Hair follicular keratinocyte (primary cell): ENCODE results near the gene FNDC5. TPM values are rescaled to one million over a fixed set of nuclear protein-coding genes. Genes with fewer than 3 reads are reported as not detected.

Experiments used
- total RNA-seq: library from RNA; depleted of rRNA; stranded (reverse); fragments of >200 nt; gene quantifications from 2 replicates; pipeline ENCODE4 v1.2.3, GENCODE V29; 2015

FNDC5 gene
- total RNA-seq: not detected in 2 replicates

GRCh38 chr1:32870615-32871363 is at the start of gene FNDC5:
FNDC5 (minus strand) TSS chr1:32870912.

GRCh38 chr1:32900956-32901822 is 30.5 kb upstream of the FNDC5 start, which contains the start of gene TMEM54:
TMEM54 (minus strand) TSS chr1:32901389; CDS start chr1:32901238, 151 bp downstream.

GRCh38 chr1:32886004-32886827 is 15.5 kb upstream of the FNDC5 start, which contains the start of gene HPCA:
HPCA (plus strand) TSS chr1:32886491; CDS start chr1:32888899, 2,408 bp downstream.

GRCh38 chr1:32817159-32817814 is 53.4 kb downstream of the FNDC5 start, which contains the start of the genes S100PBP and YARS1:
S100PBP (plus strand) TSS chr1:32817653; CDS start chr1:32826100, 8,447 bp downstream.
YARS1 (minus strand) TSS chr1:32817358; CDS start chr1:32817244, 114 bp downstream.

Other genes starting within 250 kb of the FNDC5 start
- 37.7 and 46.8 TPM in 2 replicates for gene ZBTB8OS, start 220.4 kb downstream of the FNDC5 start, total RNA-seq
- gene RBBP4, start 219.7 kb downstream of the FNDC5 start, total RNA-seq: 85.1 and 112 TPM in 2 replicates
- gene SYNC, start 168.1 kb downstream of the FNDC5 start, total RNA-seq: 6.2 and 8.7 TPM in 2 replicates
- gene YARS1, start 53.6 kb downstream of the FNDC5 start, total RNA-seq: 140 and 159 TPM in 2 replicates
- 11.7 and 13.3 TPM in 2 replicates for gene S100PBP, start 53.3 kb downstream of the FNDC5 start, total RNA-seq
- gene HPCA, start 15.6 kb upstream of the FNDC5 start, total RNA-seq: not detected in 2 replicates
- 294 and 312 TPM in 2 replicates for gene TMEM54, start 30.5 kb upstream of the FNDC5 start, total RNA-seq
- 30.1 and 45.8 TPM in 2 replicates for gene RNF19B, start 93.9 kb upstream of the FNDC5 start, total RNA-seq
- 213 and 323 TPM in 2 replicates for gene AK2, start 166.0 kb upstream of the FNDC5 start, total RNA-seq
- gene AZIN2, start 210.2 kb upstream of the FNDC5 start, total RNA-seq: 1.3 and 6.8 TPM in 2 replicates